WTC11 (cell line): ENCODE measurements around the gene KIF3C.

Source experiments
- ATF3 ChIP-seq: sonication (generic); formaldehyde crosslinking; conservative IDR thresholded peaks from 2 replicates; pipeline ENCODE4 v1.8.1; 2022; ENCODE audit warnings: mild to moderate bottlenecking, missing genetic modification reagents
- CREM ChIP-seq: sonication (generic); formaldehyde crosslinking; IDR thresholded peaks from 2 replicates; pipeline ENCODE4 v1.8.1; 2022; ENCODE audit warnings: mild to moderate bottlenecking, missing genetic modification reagents, moderate library complexity
- HMGA2 ChIP-seq: fragments of 250-450 bp; sonication (Bioruptor Pico); IDR thresholded peaks from 2 replicates; pipeline ENCODE4 v1.4.0; 2021; ENCODE audit warnings: mild to moderate bottlenecking, moderate library complexity
- JUN ChIP-seq: sonication (generic); formaldehyde crosslinking; IDR thresholded peaks from 2 replicates; pipeline ENCODE4 v1.8.0; 2023; ENCODE audit warnings: mild to moderate bottlenecking, missing genetic modification reagents
- MAX ChIP-seq: sonication (generic); formaldehyde crosslinking; IDR thresholded peaks from 2 replicates; pipeline ENCODE4 v1.8.0; 2022; ENCODE audit warnings: mild to moderate bottlenecking, missing genetic modification reagents
- NR3C1 ChIP-seq: sonication (generic); formaldehyde crosslinking; conservative IDR thresholded peaks from 2 replicates; pipeline ENCODE4 v1.8.1; 2023; ENCODE audit warnings: low read depth, mild to moderate bottlenecking, missing genetic modification reagents
- TEAD1 ChIP-seq: sonication (generic); formaldehyde crosslinking; IDR thresholded peaks from 2 replicates; pipeline ENCODE4 v1.8.0; 2022; ENCODE audit warnings: mild to moderate bottlenecking, missing genetic modification reagents
- TF ChIP-seq, protein P1 (sequence below): fragments of 200-600 bp; IDR thresholded peaks from 2 replicates; pipeline ENCODE4 v1.8.0; 2022; ENCODE audit warnings: antibody characterized with exemption
- TF ChIP-seq, protein P2 (sequence below): sonication (generic); formaldehyde crosslinking; IDR thresholded peaks from 2 replicates; pipeline ENCODE4 v1.8.1; 2023; ENCODE audit warnings: mild to moderate bottlenecking, missing genetic modification reagents, moderate library complexity
- TF ChIP-seq, protein P3 (sequence below): sonication (generic); formaldehyde crosslinking; IDR thresholded peaks from 2 replicates; pipeline ENCODE4 v1.8.1; 2023; ENCODE audit warnings: mild to moderate bottlenecking, missing genetic modification reagents

DNA sequence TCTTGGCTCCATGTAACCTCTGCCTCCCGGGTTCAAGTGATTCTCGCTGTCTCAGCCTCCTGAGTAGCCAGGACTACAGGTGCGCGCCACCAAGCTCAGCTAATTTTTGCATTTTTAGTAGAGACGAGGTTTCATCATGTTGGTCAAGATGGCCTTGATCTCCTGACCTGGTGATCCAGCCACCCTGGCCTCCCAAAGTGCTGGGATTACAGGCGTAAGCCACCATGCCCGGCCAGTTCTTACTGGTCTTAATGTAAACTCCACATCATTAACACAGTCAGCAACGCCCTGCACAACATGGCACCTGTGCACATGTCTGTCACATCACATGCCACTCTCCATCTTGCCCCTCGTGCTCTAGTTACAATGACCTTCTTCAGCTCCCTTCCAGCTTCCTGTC, 5.8 kb upstream of the KIF3C start:
- TF ChIP-seq CREM (CRISPR knock-in tag) (no peak), TEAD1 (no peak), ATF3 (CRISPR knock-in tag) (no peak), JUN (CRISPR knock-in tag) (no peak), HMGA2 (CRISPR knock-in tag) (no peak), MAX (CRISPR knock-in tag) (no peak), NR3C1 (CRISPR knock-in tag) (no peak)
- TF ChIP-seq, protein P1, sequence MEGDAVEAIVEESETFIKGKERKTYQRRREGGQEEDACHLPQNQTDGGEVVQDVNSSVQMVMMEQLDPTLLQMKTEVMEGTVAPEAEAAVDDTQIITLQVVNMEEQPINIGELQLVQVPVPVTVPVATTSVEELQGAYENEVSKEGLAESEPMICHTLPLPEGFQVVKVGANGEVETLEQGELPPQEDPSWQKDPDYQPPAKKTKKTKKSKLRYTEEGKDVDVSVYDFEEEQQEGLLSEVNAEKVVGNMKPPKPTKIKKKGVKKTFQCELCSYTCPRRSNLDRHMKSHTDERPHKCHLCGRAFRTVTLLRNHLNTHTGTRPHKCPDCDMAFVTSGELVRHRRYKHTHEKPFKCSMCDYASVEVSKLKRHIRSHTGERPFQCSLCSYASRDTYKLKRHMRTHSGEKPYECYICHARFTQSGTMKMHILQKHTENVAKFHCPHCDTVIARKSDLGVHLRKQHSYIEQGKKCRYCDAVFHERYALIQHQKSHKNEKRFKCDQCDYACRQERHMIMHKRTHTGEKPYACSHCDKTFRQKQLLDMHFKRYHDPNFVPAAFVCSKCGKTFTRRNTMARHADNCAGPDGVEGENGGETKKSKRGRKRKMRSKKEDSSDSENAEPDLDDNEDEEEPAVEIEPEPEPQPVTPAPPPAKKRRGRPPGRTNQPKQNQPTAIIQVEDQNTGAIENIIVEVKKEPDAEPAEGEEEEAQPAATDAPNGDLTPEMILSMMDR: no peak
- TF ChIP-seq, protein P2, sequence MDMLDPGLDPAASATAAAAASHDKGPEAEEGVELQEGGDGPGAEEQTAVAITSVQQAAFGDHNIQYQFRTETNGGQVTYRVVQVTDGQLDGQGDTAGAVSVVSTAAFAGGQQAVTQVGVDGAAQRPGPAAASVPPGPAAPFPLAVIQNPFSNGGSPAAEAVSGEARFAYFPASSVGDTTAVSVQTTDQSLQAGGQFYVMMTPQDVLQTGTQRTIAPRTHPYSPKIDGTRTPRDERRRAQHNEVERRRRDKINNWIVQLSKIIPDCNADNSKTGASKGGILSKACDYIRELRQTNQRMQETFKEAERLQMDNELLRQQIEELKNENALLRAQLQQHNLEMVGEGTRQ: no peak
- TF ChIP-seq, protein P3, sequence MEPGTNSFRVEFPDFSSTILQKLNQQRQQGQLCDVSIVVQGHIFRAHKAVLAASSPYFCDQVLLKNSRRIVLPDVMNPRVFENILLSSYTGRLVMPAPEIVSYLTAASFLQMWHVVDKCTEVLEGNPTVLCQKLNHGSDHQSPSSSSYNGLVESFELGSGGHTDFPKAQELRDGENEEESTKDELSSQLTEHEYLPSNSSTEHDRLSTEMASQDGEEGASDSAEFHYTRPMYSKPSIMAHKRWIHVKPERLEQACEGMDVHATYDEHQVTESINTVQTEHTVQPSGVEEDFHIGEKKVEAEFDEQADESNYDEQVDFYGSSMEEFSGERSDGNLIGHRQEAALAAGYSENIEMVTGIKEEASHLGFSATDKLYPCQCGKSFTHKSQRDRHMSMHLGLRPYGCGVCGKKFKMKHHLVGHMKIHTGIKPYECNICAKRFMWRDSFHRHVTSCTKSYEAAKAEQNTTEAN (CRISPR knock-in tag): no peak
